HepG2 (cell line): ENCODE measurements around the gene GPN2. TPM values are rescaled to one million over a fixed set of nuclear protein-coding genes. Genes with fewer than 3 reads are reported as not detected.

Source experiments
- ETV5 ChIP-seq: IDR thresholded peaks from 2 replicates; pipeline ENCODE4 v1.6.1; 2018; ENCODE audit warnings: missing biosample characterization, missing genetic modification reagents, inconsistent platforms, borderline replicate concordance
- FOSL1 ChIP-seq: sonication (generic); formaldehyde crosslinking; IDR thresholded peaks from 2 replicates; pipeline ENCODE4 v1.9.0; 2021; ENCODE audit warnings: missing genetic modification reagents, borderline replicate concordance
- FOXC1 ChIP-seq: sonication (generic); formaldehyde crosslinking; IDR thresholded peaks from 2 replicates; pipeline ENCODE4 v1.8.0; 2022; ENCODE audit warnings: mild to moderate bottlenecking, missing genetic modification reagents, borderline replicate concordance
- FOXJ3 ChIP-seq: sonication (generic); formaldehyde crosslinking; IDR thresholded peaks from 2 replicates; pipeline ENCODE4 v1.4.0; 2020; ENCODE audit warnings: missing genetic modification reagents, mild to moderate bottlenecking, borderline replicate concordance
- MED8 ChIP-seq: sonication (generic); formaldehyde crosslinking; IDR thresholded peaks from 2 replicates; pipeline ENCODE4 v1.8.1; 2023; ENCODE audit warnings: mild to moderate bottlenecking, missing genetic modification reagents; ENCODE audit not compliant: insufficient replicate concordance
- MEF2D ChIP-seq: sonication (generic); formaldehyde crosslinking; IDR thresholded peaks from 2 replicates; pipeline ENCODE4 v1.5.1; 2020; ENCODE audit warnings: mild to moderate bottlenecking, missing genetic modification reagents
- MTA1 ChIP-seq: sonication (generic); formaldehyde crosslinking; IDR thresholded peaks from 2 replicates; pipeline ENCODE4 v1.4.0; 2020; ENCODE audit warnings: missing genetic modification reagents, mild to moderate bottlenecking, borderline replicate concordance
- NCOR1 ChIP-seq: fragments of 200-600 bp; sonication (generic); IDR thresholded peaks from 2 replicates; pipeline ENCODE4 v1.7.0; 2017; ENCODE audit warnings: antibody characterized with exemption, low read length, borderline replicate concordance
- RFXAP ChIP-seq: sonication (generic); formaldehyde crosslinking; IDR thresholded peaks from 2 replicates; pipeline ENCODE4 v1.4.0; 2020; ENCODE audit warnings: missing genetic modification reagents, borderline replicate concordance
- TBL1XR1 ChIP-seq: fragments of 150-350 bp; IDR thresholded peaks from 2 replicates; pipeline ENCODE4 v1.6.1; 2014; ENCODE audit warnings: borderline replicate concordance, low read length; ENCODE audit not compliant: partially characterized antibody
- ZNF441 ChIP-seq: sonication (generic); formaldehyde crosslinking; IDR thresholded peaks from 2 replicates; pipeline ENCODE4 v1.7.0; 2021; ENCODE audit warnings: missing genetic modification reagents, borderline replicate concordance
- ZNF619 ChIP-seq: sonication (generic); formaldehyde crosslinking; IDR thresholded peaks from 2 replicates; pipeline ENCODE4 v1.4.0; 2020; ENCODE audit warnings: mild to moderate bottlenecking, missing genetic modification reagents
- ZNF670 ChIP-seq: sonication (generic); formaldehyde crosslinking; IDR thresholded peaks from 2 replicates; pipeline ENCODE4 v1.8.0; 2022; ENCODE audit warnings: mild to moderate bottlenecking, missing genetic modification reagents, borderline replicate concordance
- polyA plus RNA-seq, 8 experiments: library from polyadenylated mRNA; depleted of rRNA in 3 of 8; stranded (reverse) in 7 of 8; unstranded in 1 of 8; fragments of >200 nt; fragmentation: Illumina TruSeq in 4 of 8; extraction: Trizol in 4 of 8; gene quantifications; 2 replicates each; pipeline versions ENCODE4 v1.2.1 to v1.2.3, GENCODE V29; 2011 to 2016; ENCODE audit warnings: low read depth in 4 of 8, missing spikeins in 1 of 8, mixed read lengths in 1 of 8; ENCODE audit not compliant: insufficient read depth in 1 of 8
- total RNA-seq, 5 experiments: library from RNA; depleted of rRNA; stranded (reverse); fragments of >200 nt; fragmentation: Illumina TruSeq; extraction: Trizol; gene quantifications; 2 replicates each; pipeline ENCODE4 v1.2.3, GENCODE V29; 2016; ENCODE audit warnings: low read depth in 1 of 5
- TF ChIP-seq, protein P1 (sequence below): sonication (generic); formaldehyde crosslinking; IDR thresholded peaks from 2 replicates; pipeline ENCODE4 v1.4.0; 2020; ENCODE audit warnings: low read depth, mild to moderate bottlenecking, missing genetic modification reagents
- TF ChIP-seq, protein P2 (sequence below): sonication (generic); formaldehyde crosslinking; IDR thresholded peaks from 2 replicates; pipeline ENCODE4 v1.5.1; 2020; ENCODE audit warnings: mild to moderate bottlenecking, missing genetic modification reagents, borderline replicate concordance
- TF ChIP-seq, protein P3 (sequence below): IDR thresholded peaks from 2 replicates; pipeline ENCODE4 v1.6.1; 2018; ENCODE audit warnings: missing genetic modification reagents
- TF ChIP-seq, protein P4 (sequence below): IDR thresholded peaks from 2 replicates; pipeline ENCODE4 v1.6.1; 2016; ENCODE audit warnings: low read depth

Gene GPN2
- total and polyA plus RNA-seq, 2 of the 13 experiments (the other 11 are each of a cell fraction or from before 2014, with no cell fraction given): 19.3 to 38.9 TPM

DNA sequence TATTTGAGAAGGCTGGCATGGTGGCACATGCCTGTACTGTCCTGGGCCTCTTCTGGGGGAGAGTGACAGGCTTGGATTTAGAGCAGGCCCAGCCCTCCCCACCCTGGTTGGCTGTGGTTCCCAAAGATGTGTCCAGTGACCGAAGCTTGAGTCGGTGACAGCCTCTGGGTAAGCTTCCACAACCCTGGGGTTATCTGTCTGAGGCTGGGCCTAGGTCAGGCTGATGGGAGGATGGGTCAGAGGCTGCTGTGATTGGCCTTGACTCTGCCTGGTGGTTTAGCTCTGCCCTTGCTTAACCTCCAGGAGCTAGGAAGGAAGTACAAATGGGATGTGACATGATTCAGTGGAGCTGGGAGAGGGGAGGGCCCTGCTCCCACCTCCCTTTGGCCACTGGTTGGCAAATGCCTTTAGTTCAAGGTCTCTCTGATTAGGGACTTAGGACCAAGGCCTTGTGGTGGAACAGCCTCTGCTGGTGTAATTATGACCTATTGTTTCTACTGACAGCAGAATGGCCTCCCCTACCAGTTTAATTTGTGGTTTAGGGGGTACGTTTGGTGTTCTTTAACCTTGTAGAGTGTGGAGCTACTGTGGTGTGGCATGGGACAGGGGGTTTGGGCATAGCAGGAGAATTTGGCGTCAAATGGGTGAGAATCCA is 48.0 kb upstream of the GPN2 start (continued):
- peak; percentile 94 for TF ChIP-seq MEF2D (CRISPR knock-in tag)
- peak; percentile 66; the same call in 1 of the 2 replicates for TF ChIP-seq ZNF441 (CRISPR knock-in tag)
- no peak for TF ChIP-seq ZNF670 (CRISPR knock-in tag)
- TF ChIP-seq FOXJ3 (CRISPR knock-in tag): peak; percentile 79; the same call in 1 of the 2 replicates
- TF ChIP-seq TBL1XR1: peak; percentile 96
- TF ChIP-seq MTA1 (CRISPR knock-in tag): peak; percentile 88; the same call in 1 of the 2 replicates
- TF ChIP-seq, protein P1, sequence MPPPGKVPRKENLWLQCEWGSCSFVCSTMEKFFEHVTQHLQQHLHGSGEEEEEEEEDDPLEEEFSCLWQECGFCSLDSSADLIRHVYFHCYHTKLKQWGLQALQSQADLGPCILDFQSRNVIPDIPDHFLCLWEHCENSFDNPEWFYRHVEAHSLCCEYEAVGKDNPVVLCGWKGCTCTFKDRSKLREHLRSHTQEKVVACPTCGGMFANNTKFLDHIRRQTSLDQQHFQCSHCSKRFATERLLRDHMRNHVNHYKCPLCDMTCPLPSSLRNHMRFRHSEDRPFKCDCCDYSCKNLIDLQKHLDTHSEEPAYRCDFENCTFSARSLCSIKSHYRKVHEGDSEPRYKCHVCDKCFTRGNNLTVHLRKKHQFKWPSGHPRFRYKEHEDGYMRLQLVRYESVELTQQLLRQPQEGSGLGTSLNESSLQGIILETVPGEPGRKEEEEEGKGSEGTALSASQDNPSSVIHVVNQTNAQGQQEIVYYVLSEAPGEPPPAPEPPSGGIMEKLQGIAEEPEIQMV (CRISPR knock-in tag): peak; percentile 22
- peak; percentile 94 for TF ChIP-seq ETV5 (CRISPR knock-in tag)
- TF ChIP-seq, protein P2, sequence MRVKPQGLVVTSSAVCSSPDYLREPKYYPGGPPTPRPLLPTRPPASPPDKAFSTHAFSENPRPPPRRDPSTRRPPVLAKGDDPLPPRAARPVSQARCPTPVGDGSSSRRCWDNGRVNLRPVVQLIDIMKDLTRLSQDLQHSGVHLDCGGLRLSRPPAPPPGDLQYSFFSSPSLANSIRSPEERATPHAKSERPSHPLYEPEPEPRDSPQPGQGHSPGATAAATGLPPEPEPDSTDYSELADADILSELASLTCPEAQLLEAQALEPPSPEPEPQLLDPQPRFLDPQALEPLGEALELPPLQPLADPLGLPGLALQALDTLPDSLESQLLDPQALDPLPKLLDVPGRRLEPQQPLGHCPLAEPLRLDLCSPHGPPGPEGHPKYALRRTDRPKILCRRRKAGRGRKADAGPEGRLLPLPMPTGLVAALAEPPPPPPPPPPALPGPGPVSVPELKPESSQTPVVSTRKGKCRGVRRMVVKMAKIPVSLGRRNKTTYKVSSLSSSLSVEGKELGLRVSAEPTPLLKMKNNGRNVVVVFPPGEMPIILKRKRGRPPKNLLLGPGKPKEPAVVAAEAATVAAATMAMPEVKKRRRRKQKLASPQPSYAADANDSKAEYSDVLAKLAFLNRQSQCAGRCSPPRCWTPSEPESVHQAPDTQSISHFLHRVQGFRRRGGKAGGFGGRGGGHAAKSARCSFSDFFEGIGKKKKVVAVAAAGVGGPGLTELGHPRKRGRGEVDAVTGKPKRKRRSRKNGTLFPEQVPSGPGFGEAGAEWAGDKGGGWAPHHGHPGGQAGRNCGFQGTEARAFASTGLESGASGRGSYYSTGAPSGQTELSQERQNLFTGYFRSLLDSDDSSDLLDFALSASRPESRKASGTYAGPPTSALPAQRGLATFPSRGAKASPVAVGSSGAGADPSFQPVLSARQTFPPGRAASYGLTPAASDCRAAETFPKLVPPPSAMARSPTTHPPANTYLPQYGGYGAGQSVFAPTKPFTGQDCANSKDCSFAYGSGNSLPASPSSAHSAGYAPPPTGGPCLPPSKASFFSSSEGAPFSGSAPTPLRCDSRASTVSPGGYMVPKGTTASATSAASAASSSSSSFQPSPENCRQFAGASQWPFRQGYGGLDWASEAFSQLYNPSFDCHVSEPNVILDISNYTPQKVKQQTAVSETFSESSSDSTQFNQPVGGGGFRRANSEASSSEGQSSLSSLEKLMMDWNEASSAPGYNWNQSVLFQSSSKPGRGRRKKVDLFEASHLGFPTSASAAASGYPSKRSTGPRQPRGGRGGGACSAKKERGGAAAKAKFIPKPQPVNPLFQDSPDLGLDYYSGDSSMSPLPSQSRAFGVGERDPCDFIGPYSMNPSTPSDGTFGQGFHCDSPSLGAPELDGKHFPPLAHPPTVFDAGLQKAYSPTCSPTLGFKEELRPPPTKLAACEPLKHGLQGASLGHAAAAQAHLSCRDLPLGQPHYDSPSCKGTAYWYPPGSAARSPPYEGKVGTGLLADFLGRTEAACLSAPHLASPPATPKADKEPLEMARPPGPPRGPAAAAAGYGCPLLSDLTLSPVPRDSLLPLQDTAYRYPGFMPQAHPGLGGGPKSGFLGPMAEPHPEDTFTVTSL (CRISPR knock-in tag): peak; percentile 73; the same call in 1 of the 2 replicates
- TF ChIP-seq MED8 (CRISPR knock-in tag): peak; percentile 95
- 0 out of 2 replicates have a peak, but pooled peaks have one; percentile 6 for TF ChIP-seq FOSL1 (CRISPR knock-in tag)
- TF ChIP-seq, protein P3, sequence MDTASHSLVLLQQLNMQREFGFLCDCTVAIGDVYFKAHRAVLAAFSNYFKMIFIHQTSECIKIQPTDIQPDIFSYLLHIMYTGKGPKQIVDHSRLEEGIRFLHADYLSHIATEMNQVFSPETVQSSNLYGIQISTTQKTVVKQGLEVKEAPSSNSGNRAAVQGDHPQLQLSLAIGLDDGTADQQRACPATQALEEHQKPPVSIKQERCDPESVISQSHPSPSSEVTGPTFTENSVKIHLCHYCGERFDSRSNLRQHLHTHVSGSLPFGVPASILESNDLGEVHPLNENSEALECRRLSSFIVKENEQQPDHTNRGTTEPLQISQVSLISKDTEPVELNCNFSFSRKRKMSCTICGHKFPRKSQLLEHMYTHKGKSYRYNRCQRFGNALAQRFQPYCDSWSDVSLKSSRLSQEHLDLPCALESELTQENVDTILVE (CRISPR knock-in tag): peak; percentile 45; the same call in 1 of the 2 replicates
- peak; percentile 69; the same call in 1 of the 2 replicates for TF ChIP-seq RFXAP
- TF ChIP-seq, protein P4, sequence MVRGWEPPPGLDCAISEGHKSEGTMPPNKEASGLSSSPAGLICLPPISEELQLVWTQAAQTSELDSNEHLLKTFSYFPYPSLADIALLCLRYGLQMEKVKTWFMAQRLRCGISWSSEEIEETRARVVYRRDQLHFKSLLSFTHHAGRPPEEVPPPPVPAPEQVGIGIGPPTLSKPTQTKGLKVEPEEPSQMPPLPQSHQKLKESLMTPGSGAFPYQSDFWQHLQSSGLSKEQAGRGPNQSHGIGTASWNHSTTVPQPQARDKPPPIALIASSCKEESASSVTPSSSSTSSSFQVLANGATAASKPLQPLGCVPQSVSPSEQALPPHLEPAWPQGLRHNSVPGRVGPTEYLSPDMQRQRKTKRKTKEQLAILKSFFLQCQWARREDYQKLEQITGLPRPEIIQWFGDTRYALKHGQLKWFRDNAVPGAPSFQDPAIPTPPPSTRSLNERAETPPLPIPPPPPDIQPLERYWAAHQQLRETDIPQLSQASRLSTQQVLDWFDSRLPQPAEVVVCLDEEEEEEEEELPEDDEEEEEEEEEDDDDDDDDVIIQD (CRISPR knock-in tag): peak; percentile 88
- TF ChIP-seq ZNF619: peak; percentile 79; the same call in 1 of the 2 replicates
- peak; percentile 92 for TF ChIP-seq NCOR1
- peak; percentile 88; the same call in 1 of the 2 replicates for TF ChIP-seq FOXC1 (CRISPR knock-in tag)
